ENCODE data around the gene PPP2R5C.

GRCh38 chr14:101872346-101872745 lies 110.8 kb downstream of the PPP2R5C start:
- TF ChIP-seq EZH2 (IDR thresholded peaks at IDR 0.05; ENCODE audit: borderline replicate concordance, low read length), result no peak
- TF ChIP-seq, protein P1, sequence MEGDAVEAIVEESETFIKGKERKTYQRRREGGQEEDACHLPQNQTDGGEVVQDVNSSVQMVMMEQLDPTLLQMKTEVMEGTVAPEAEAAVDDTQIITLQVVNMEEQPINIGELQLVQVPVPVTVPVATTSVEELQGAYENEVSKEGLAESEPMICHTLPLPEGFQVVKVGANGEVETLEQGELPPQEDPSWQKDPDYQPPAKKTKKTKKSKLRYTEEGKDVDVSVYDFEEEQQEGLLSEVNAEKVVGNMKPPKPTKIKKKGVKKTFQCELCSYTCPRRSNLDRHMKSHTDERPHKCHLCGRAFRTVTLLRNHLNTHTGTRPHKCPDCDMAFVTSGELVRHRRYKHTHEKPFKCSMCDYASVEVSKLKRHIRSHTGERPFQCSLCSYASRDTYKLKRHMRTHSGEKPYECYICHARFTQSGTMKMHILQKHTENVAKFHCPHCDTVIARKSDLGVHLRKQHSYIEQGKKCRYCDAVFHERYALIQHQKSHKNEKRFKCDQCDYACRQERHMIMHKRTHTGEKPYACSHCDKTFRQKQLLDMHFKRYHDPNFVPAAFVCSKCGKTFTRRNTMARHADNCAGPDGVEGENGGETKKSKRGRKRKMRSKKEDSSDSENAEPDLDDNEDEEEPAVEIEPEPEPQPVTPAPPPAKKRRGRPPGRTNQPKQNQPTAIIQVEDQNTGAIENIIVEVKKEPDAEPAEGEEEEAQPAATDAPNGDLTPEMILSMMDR (conservative IDR thresholded peaks at IDR 0.05 in 1 of 2, IDR thresholded peaks at IDR 0.05 in 1 of 2; ENCODE audit: extremely low read depth in 1 of 2, insufficient read depth in 1 of 2, low read depth in 1 of 2, low read length in 2 of 2), result no peak
